Breast epithelium (tissue), 3 donors: Measurements from ENCODE around the gene LYPLAL1.

ENCODE experiments used
- POLR2A ChIP-seq: fragments of 450-650 bp; IDR thresholded peaks from one replicate; pipeline ENCODE4 v1.6.1; 2016; ENCODE audit warnings: antibody characterized with exemption, mild to moderate bottlenecking, moderate library complexity
- TF ChIP-seq, protein P1 (sequence below), 3 donors: fragments of 450-650 bp; IDR thresholded peaks; one replicate each; pipeline ENCODE4 v1.5.1; 2016 to 2017; ENCODE audit warnings: antibody characterized with exemption in 3 of 3, mild to moderate bottlenecking in 3 of 3, moderate library complexity in 3 of 3

DNA sequence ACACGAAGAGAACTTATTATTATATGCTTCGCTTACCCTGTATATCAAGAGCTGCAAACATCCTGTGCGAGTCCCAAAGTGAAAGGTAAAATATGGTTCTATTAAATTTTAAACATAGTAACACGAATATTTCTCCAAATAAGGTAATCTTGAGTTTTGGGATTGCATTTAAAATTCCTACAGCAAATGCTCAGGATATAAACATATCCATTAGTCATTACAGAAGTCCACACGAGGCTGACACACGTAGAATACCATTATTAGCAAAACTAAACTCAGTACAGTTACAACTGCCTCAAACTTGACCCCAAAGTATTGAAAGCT, 282 bp upstream of the LYPLAL1 start:
- TF ChIP-seq, protein P1, sequence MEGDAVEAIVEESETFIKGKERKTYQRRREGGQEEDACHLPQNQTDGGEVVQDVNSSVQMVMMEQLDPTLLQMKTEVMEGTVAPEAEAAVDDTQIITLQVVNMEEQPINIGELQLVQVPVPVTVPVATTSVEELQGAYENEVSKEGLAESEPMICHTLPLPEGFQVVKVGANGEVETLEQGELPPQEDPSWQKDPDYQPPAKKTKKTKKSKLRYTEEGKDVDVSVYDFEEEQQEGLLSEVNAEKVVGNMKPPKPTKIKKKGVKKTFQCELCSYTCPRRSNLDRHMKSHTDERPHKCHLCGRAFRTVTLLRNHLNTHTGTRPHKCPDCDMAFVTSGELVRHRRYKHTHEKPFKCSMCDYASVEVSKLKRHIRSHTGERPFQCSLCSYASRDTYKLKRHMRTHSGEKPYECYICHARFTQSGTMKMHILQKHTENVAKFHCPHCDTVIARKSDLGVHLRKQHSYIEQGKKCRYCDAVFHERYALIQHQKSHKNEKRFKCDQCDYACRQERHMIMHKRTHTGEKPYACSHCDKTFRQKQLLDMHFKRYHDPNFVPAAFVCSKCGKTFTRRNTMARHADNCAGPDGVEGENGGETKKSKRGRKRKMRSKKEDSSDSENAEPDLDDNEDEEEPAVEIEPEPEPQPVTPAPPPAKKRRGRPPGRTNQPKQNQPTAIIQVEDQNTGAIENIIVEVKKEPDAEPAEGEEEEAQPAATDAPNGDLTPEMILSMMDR (IDR thresholded peaks at IDR 0.05): no peak
- no peak for TF ChIP-seq POLR2A
